HCT116 (cell line): ENCODE results near the gene PYY. TPM values are rescaled to one million over a fixed set of nuclear protein-coding genes. Genes with fewer than 3 reads are reported as not detected.

ENCODE experiments used
- ATAC-seq: fragments of 200-7000 bp; cut with Tn5 transposase; 2 replicates; pipeline ENCODE4 v1.9.1; 2020; ENCODE audit warnings: mild to moderate bottlenecking, moderate library complexity
- BruUV-seq: library from RNA; stranded (reverse); fragments of 400-500 nt; replicated peaks from 2 replicates; lab custom pipeline; 2021; lab: Mats Ljungman, UMichigan
- CTCF ChIA-PET: fragments of 300-600 bp; sonication (Branson Sonifier 250); formaldehyde crosslinking; loops from one replicate; lab custom pipeline; 2021; ENCODE audit warnings: antibody characterized with exemption; lab: Charles Lee
- POLR2A ChIA-PET: fragments of 300-600, 350-600 bp; sonication (Branson Sonifier 250); formaldehyde crosslinking; loops from one replicate; lab custom pipeline; 2021; ENCODE audit warnings: antibody characterized with exemption; lab: Charles Lee
- RAD21 ChIA-PET, 2 experiments: fragments of 300-600 bp; sonication (Branson Sonifier 250); formaldehyde crosslinking; loops; one replicate each; lab custom pipeline; 2023; ENCODE audit warnings: low total read pairs in 2 of 2; ENCODE audit not compliant: uncharacterized antibody in 2 of 2, unreplicated experiment in 2 of 2, low non-redundant PET in 1 of 2; lab: Charles Lee
- DNase-seq: peaks from one replicate; pipeline ENCODE4 v3.0.0-alpha.2; 2010; ENCODE audit warnings: low read depth, low spot score
- H2AFZ ChIP-seq: fragments of 200-600 bp; shearing (Covaris generic), sonication (generic); 2 replicates; pipeline ENCODE4 v1.6.1; 2017; ENCODE audit warnings: low read depth, mixed run types, mixed read lengths, antibody characterized with exemption, low read length; ENCODE audit not compliant: poor library complexity, severe bottlenecking
- H3K27ac ChIP-seq: 2 replicates; pipeline ENCODE4 v1.5.1; 2012; ENCODE audit warnings: low read depth, low read length
- H3K27me3 ChIP-seq: fragments of 200-600 bp; sonication (generic); 2 replicates; pipeline ENCODE4 v1.6.1; 2016; ENCODE audit warnings: mixed run types, low read length, mixed read lengths; ENCODE audit not compliant: insufficient read depth
- H3K36me3 ChIP-seq, 2 experiments: fragments of 200-500 bp in 1 of 2; fragments of 200-600 bp in 1 of 2; sonication (Bioruptor generic) in 1 of 2; sonication (generic) in 1 of 2; 2 replicates each; pipeline versions ENCODE4 v1.5.1 to v1.6.1; 2014 to 2016; ENCODE audit warnings: low read length in 2 of 2, inconsistent platforms in 1 of 2, mixed read lengths in 1 of 2, mixed run types in 1 of 2; ENCODE audit not compliant: insufficient read depth in 2 of 2, control insufficient read depth in 1 of 2
- H3K4me1 ChIP-seq, 2 experiments: fragments of 200-600 bp in 1 of 2; sonication (generic) in 1 of 2; 2 replicates each; pipeline versions ENCODE4 v1.5.1 to v1.6.1; 2012 to 2017; ENCODE audit warnings: low read length in 2 of 2, inconsistent platforms in 1 of 2, mild to moderate bottlenecking in 1 of 2, mixed read lengths in 1 of 2, mixed run types in 1 of 2, moderate library complexity in 1 of 2; ENCODE audit not compliant: insufficient read depth in 2 of 2, control insufficient read depth in 1 of 2
- H3K4me2 ChIP-seq: fragments of 200-600 bp; sonication (generic); 2 replicates; pipeline ENCODE4 v1.6.1; 2017; ENCODE audit warnings: mixed run types, low read length, mixed read lengths
- H3K4me3 ChIP-seq, 2 experiments: fragments of 200-600 bp in 1 of 2; sonication (generic) in 1 of 2; replicated peaks in 1 of 2; 2 replicates each; pipeline ENCODE4 v1.5.1; 2011 to 2016; ENCODE audit warnings: low read length in 2 of 2, control low read depth in 1 of 2, low read depth in 1 of 2, mild to moderate bottlenecking in 1 of 2, mixed read lengths in 1 of 2, mixed run types in 1 of 2
- H3K79me2 ChIP-seq: fragments of 200-600 bp; sonication (generic); 2 replicates; pipeline ENCODE4 v1.6.1; 2017; ENCODE audit warnings: mild to moderate bottlenecking, mixed run types, low read length, moderate library complexity, mixed read lengths; ENCODE audit not compliant: insufficient read depth
- H3K9ac ChIP-seq: fragments of 200-600 bp; sonication (generic); 2 replicates; pipeline ENCODE4 v1.6.1; 2016; ENCODE audit warnings: low read length, mixed read lengths
- H3K9me2 ChIP-seq: fragments of 200-600 bp; sonication (generic), shearing (Covaris generic); 2 replicates; pipeline ENCODE4 v1.6.1; 2017; ENCODE audit warnings: mixed run types, mild to moderate bottlenecking, moderate library complexity; ENCODE audit not compliant: insufficient read depth
- H3K9me3 ChIP-seq, 2 experiments: fragments of 200-500 bp in 1 of 2; fragments of 200-600 bp in 1 of 2; sonication (Bioruptor generic) in 1 of 2; sonication (generic) in 1 of 2; 2 replicates each; pipeline ENCODE4 v1.6.1; 2014 to 2017; ENCODE audit warnings: low read length in 2 of 2, mixed read lengths in 2 of 2, inconsistent platforms in 1 of 2, low read depth in 1 of 2, mild to moderate bottlenecking in 1 of 2, mixed run types in 1 of 2, moderate library complexity in 1 of 2; ENCODE audit not compliant: control insufficient read depth in 1 of 2, insufficient read depth in 1 of 2
- H4K20me1 ChIP-seq: fragments of 200-600 bp; sonication (generic), shearing (Covaris generic); 2 replicates; pipeline ENCODE4 v1.6.1; 2017; ENCODE audit warnings: mixed run types, mild to moderate bottlenecking, moderate library complexity; ENCODE audit not compliant: insufficient read depth
- ATF3 ChIP-seq: IDR thresholded peaks from 2 replicates; pipeline ENCODE4 v1.6.1; 2012
- CBX3 ChIP-seq: IDR thresholded peaks from 2 replicates; pipeline ENCODE4 v1.6.1; 2012; ENCODE audit warnings: low read depth
- CEBPB ChIP-seq: IDR thresholded peaks from 2 replicates; pipeline ENCODE4 v1.6.1; 2012; ENCODE audit warnings: low read depth
- CTCF ChIP-seq, 3 experiments: fragments of 200-600 bp in 1 of 3; sonication (generic) in 1 of 3; IDR thresholded peaks in 2 of 3; conservative IDR thresholded peaks in 1 of 3; 2 replicates each; pipeline ENCODE4 v1.5.1; 2012 to 2017; ENCODE audit warnings: low read depth in 2 of 3, low read length in 2 of 3, antibody characterized with exemption in 1 of 3, borderline replicate concordance in 1 of 3, control low read depth in 1 of 3, mild to moderate bottlenecking in 1 of 3, mixed read lengths in 1 of 3, mixed run types in 1 of 3, moderate library complexity in 1 of 3; ENCODE audit not compliant: insufficient read depth in 1 of 3
- EGR1 ChIP-seq: IDR thresholded peaks from 2 replicates; pipeline ENCODE4 v1.6.1; 2012; ENCODE audit warnings: low read depth
- EZH2 ChIP-seq: fragments of 200-600 bp; sonication (generic); IDR thresholded peaks from 2 replicates; pipeline ENCODE4 v1.6.1; 2017; ENCODE audit warnings: antibody characterized with exemption, mixed run types
- FOSL1 ChIP-seq: IDR thresholded peaks from 2 replicates; pipeline ENCODE4 v1.6.1; 2012; ENCODE audit warnings: low read depth
- JUND ChIP-seq: IDR thresholded peaks from 2 replicates; pipeline ENCODE4 v1.6.1; 2012
- POLR2A ChIP-seq: IDR thresholded peaks from 2 replicates; pipeline ENCODE4 v1.7.0; 2011; ENCODE audit warnings: borderline replicate concordance; ENCODE audit not compliant: insufficient read depth, insufficient read length; ENCODE audit errors: extremely low read depth
- POLR2AphosphoS5 ChIP-seq: IDR thresholded peaks from 2 replicates; pipeline ENCODE4 v1.6.1; 2011; ENCODE audit warnings: mild to moderate bottlenecking, low read depth, low read length, moderate library complexity
- REST ChIP-seq: IDR thresholded peaks from 2 replicates; pipeline ENCODE4 v1.6.1; 2012; ENCODE audit warnings: low read depth
- SIN3A ChIP-seq: IDR thresholded peaks from 2 replicates; pipeline ENCODE4 v1.6.1; 2012; ENCODE audit warnings: low read depth
- SP1 ChIP-seq: IDR thresholded peaks from 2 replicates; pipeline ENCODE4 v1.6.1; 2012; ENCODE audit warnings: low read depth
- SRF ChIP-seq: IDR thresholded peaks from 2 replicates; pipeline ENCODE4 v1.6.1; 2012; ENCODE audit warnings: low read depth
- TCF7L2 ChIP-seq: IDR thresholded peaks from 2 replicates; pipeline ENCODE4 v1.7.0; 2011; ENCODE audit warnings: borderline replicate concordance, inconsistent platforms; ENCODE audit not compliant: insufficient read depth, insufficient read length; ENCODE audit errors: extremely low read depth
- YY1 ChIP-seq: IDR thresholded peaks from 2 replicates; pipeline ENCODE4 v1.6.1; 2011; ENCODE audit warnings: low read length, low read depth, moderate library complexity, mild to moderate bottlenecking; ENCODE audit not compliant: insufficient replicate concordance; ENCODE audit errors: extremely low read depth
- ZFX ChIP-seq: fragments of 450-650 bp; IDR thresholded peaks from 2 replicates; pipeline ENCODE4 v1.6.1; 2017
- ZNF274 ChIP-seq: fragments of 200-500 bp; sonication (Bioruptor generic); IDR thresholded peaks from 2 replicates; pipeline ENCODE4 v1.6.1; 2014; ENCODE audit warnings: mild to moderate bottlenecking, low read depth, low read length, inconsistent platforms
- intact Hi-C: fragments of 100-400 bp; cut with micrococcal nuclease; formaldehyde crosslinking; loops from 2 replicates; pipeline ENCODE4 v1.10.0; 2022
- total RNA-seq: library from RNA; stranded (reverse); gene quantifications from one replicate; pipeline ENCODE4 v1.2.1, GENCODE V29; 2021; ENCODE audit not compliant: unreplicated experiment

The PYY gene
- total RNA-seq, 1 experiment from 2014 or later = 0.52 TPM

GRCh38 chr17:43907998-43908721 is 45.6 kb downstream of the PYY start:
- H3K79me2 ChIP-seq = no peaks in the 10 kb centered on the region
- peak; percentile 62 for DNase-seq
- TF ChIP-seq POLR2AphosphoS5 (peak; percentile 38; the same call in 1 of the 2 replicates), EZH2 (no peak), REST (no peak), SIN3A (no peak), CTCF (IDR thresholded peaks at IDR 0.05 in 2 of 3, conservative IDR thresholded peaks at IDR 0.05 in 1 of 3; ENCODE audit: borderline replicate concordance in 1 of 3, insufficient read depth in 1 of 3, low read depth in 2 of 3, low read length in 2 of 3) (no peak), CEBPB (no peak), TCF7L2 (peak; percentile 18), JUND (no peak), POLR2A (no peak), SRF (no peak), ZNF274 (no peak), ZFX (no peak), YY1 (no peak), FOSL1 (no peak), EGR1 (no peak), SP1 (0 out of 2 replicates have a peak, but pooled peaks have one; percentile 16), ATF3 (no peak), CBX3 (no peak)
- POLR2A ChIA-PET = no interaction called here
- H3K4me1 ChIP-seq = peaks cover 21 to 36% of the 10 kb centered on the region in 2 experiments
- TSS peak; percentile 50 for BruUV-seq
- H3K36me3 ChIP-seq = no peaks in the 10 kb centered on the region
- intact Hi-C loops = loop anchor here (10.0 kb wide), 1 partner anchor 457 kb away; the partner anchor contains the start of gene FAM171A2
- H3K9ac ChIP-seq = peak overlapping the region; percentile 42; the same call in 1 of the 2 replicates
- no peaks in the 10 kb centered on the region for H4K20me1 ChIP-seq
- H3K27ac ChIP-seq = peak overlapping the region; percentile 62
- no peaks in the 10 kb centered on the region for H3K9me2 ChIP-seq
- RAD21 ChIA-PET = no interaction called here
- H2AFZ ChIP-seq = peak overlapping the region; percentile 96
- H3K9me3 ChIP-seq = no peaks in the 10 kb centered on the region
- H3K27me3 ChIP-seq = no peaks in the 10 kb centered on the region
- peak overlapping the region; percentile 99 for H3K4me2 ChIP-seq
- ATAC-seq = peak; percentile 70
- peak overlapping the region; percentile 56 to 64 for H3K4me3 ChIP-seq
- CTCF ChIA-PET = interaction anchor here (1.2 to 2.0 kb wide), 4 partner anchors 36 to 302 kb away, joined by 3 to 4 read pairs (median 4); partner anchors contain the start of gene HDAC5
